OCI-LY1 (cell line): ENCODE measurements around the gene FAT1.

ENCODE experiments used
- H2AFZ ChIP-seq: fragments of 200-600 bp; sonication (generic), shearing (Covaris generic); 2 replicates; pipeline ENCODE4 v1.6.0; 2014; ENCODE audit warnings: antibody characterized with exemption, mild to moderate bottlenecking, low read length
- H3F3A ChIP-seq: fragments of 200-600 bp; sonication (generic), shearing (Covaris generic); 2 replicates; pipeline ENCODE4 v1.6.0; 2014; ENCODE audit warnings: mild to moderate bottlenecking, antibody characterized with exemption, low read length, moderate library complexity; ENCODE audit not compliant: insufficient read depth
- H3K27ac ChIP-seq: fragments of 200-600 bp; sonication (generic); 2 replicates; pipeline ENCODE4 v1.5.1; 2014; ENCODE audit warnings: low read length, mixed run types, mild to moderate bottlenecking, low read depth; ENCODE audit not compliant: poor library complexity, severe bottlenecking
- H3K27me3 ChIP-seq: fragments of 200-600 bp; sonication (generic); 2 replicates; pipeline ENCODE4 v1.6.0; 2014; ENCODE audit warnings: antibody characterized with exemption, mild to moderate bottlenecking, low read length, moderate library complexity; ENCODE audit not compliant: insufficient read depth
- H3K36me3 ChIP-seq: fragments of 200-600 bp; sonication (generic); 2 replicates; pipeline ENCODE4 v1.6.1; 2014; ENCODE audit warnings: mild to moderate bottlenecking, antibody characterized with exemption, low read length, moderate library complexity, mixed read lengths; ENCODE audit not compliant: insufficient read depth
- H3K4me1 ChIP-seq: fragments of 200-600 bp; sonication (generic); 2 replicates; pipeline ENCODE4 v1.5.1; 2014; ENCODE audit warnings: mild to moderate bottlenecking, low read length, moderate library complexity; ENCODE audit not compliant: insufficient read depth, severe bottlenecking
- H3K4me2 ChIP-seq: fragments of 200-600 bp; sonication (generic), shearing (Covaris generic); 2 replicates; pipeline ENCODE4 v1.6.1; 2014; ENCODE audit warnings: low read length
- H3K4me3 ChIP-seq: fragments of 200-600 bp; sonication (generic); 2 replicates; pipeline ENCODE4 v1.5.1; 2014; ENCODE audit warnings: low read length, low read depth, mild to moderate bottlenecking, mixed read lengths; ENCODE audit not compliant: poor library complexity, severe bottlenecking
- H3K79me2 ChIP-seq: fragments of 200-600 bp; shearing (Covaris generic); 2 replicates; pipeline ENCODE4 v1.6.1; 2016; ENCODE audit warnings: mixed run types, low read length, mixed read lengths; ENCODE audit not compliant: insufficient read depth
- H3K9ac ChIP-seq: fragments of 200-600 bp; sonication (generic), shearing (Covaris generic); 2 replicates; pipeline ENCODE4 v1.6.1; 2014; ENCODE audit warnings: mild to moderate bottlenecking, low read length, mixed read lengths
- H3K9me2 ChIP-seq: fragments of 200-600 bp; sonication (generic), shearing (Covaris generic); 2 replicates; pipeline ENCODE4 v1.6.1; 2014; ENCODE audit warnings: low read depth, mild to moderate bottlenecking, low read length, mixed read lengths
- H3K9me3 ChIP-seq: fragments of 200-600 bp; shearing (Covaris generic); 2 replicates; pipeline ENCODE4 v1.6.1; 2014; ENCODE audit warnings: low read length, mixed read lengths
- H4K20me1 ChIP-seq: fragments of 200-600 bp; sonication (generic), shearing (Covaris generic); 2 replicates; pipeline ENCODE4 v1.6.0; 2016; ENCODE audit warnings: mild to moderate bottlenecking, low read length; ENCODE audit not compliant: insufficient read depth
- EZH2 ChIP-seq: fragments of 200-600 bp; sonication (generic), shearing (Covaris generic); IDR thresholded peaks from 2 replicates; pipeline ENCODE4 v1.8.0; 2017; ENCODE audit warnings: borderline replicate concordance, mixed run types, mild to moderate bottlenecking, antibody characterized with exemption, low read length, moderate library complexity, mixed read lengths
- TF ChIP-seq, protein P1 (sequence below): fragments of 200-600 bp; sonication (generic), shearing (Covaris generic); IDR thresholded peaks from 2 replicates; pipeline ENCODE4 v1.5.1; 2017; ENCODE audit warnings: mild to moderate bottlenecking, antibody characterized with exemption, low read length, moderate library complexity, mixed read lengths

The FAT1 gene

GRCh38 chr4:186669735-186670134 lies 53.9 kb downstream of the FAT1 start:
- TF ChIP-seq EZH2 = no peak
- TF ChIP-seq, protein P1, sequence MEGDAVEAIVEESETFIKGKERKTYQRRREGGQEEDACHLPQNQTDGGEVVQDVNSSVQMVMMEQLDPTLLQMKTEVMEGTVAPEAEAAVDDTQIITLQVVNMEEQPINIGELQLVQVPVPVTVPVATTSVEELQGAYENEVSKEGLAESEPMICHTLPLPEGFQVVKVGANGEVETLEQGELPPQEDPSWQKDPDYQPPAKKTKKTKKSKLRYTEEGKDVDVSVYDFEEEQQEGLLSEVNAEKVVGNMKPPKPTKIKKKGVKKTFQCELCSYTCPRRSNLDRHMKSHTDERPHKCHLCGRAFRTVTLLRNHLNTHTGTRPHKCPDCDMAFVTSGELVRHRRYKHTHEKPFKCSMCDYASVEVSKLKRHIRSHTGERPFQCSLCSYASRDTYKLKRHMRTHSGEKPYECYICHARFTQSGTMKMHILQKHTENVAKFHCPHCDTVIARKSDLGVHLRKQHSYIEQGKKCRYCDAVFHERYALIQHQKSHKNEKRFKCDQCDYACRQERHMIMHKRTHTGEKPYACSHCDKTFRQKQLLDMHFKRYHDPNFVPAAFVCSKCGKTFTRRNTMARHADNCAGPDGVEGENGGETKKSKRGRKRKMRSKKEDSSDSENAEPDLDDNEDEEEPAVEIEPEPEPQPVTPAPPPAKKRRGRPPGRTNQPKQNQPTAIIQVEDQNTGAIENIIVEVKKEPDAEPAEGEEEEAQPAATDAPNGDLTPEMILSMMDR = no peak
- no peaks in the 10 kb centered on the region for H3K27me3 ChIP-seq
- no peak overlapping the region for H3K4me3 ChIP-seq
- H2AFZ ChIP-seq = no peak overlapping the region
- H4K20me1 ChIP-seq = no peaks in the 10 kb centered on the region
- no peak overlapping the region for H3K9ac ChIP-seq
- no peaks in the 10 kb centered on the region for H3F3A ChIP-seq
- H3K27ac ChIP-seq = no peak overlapping the region
- peaks cover 3% of the 10 kb centered on the region for H3K4me1 ChIP-seq
- H3K9me2 ChIP-seq = no peaks in the 10 kb centered on the region
- no peaks in the 10 kb centered on the region for H3K79me2 ChIP-seq
- H3K4me2 ChIP-seq = no peak overlapping the region
- H3K36me3 ChIP-seq = no peaks in the 10 kb centered on the region
- no peaks in the 10 kb centered on the region for H3K9me3 ChIP-seq

DNA sequence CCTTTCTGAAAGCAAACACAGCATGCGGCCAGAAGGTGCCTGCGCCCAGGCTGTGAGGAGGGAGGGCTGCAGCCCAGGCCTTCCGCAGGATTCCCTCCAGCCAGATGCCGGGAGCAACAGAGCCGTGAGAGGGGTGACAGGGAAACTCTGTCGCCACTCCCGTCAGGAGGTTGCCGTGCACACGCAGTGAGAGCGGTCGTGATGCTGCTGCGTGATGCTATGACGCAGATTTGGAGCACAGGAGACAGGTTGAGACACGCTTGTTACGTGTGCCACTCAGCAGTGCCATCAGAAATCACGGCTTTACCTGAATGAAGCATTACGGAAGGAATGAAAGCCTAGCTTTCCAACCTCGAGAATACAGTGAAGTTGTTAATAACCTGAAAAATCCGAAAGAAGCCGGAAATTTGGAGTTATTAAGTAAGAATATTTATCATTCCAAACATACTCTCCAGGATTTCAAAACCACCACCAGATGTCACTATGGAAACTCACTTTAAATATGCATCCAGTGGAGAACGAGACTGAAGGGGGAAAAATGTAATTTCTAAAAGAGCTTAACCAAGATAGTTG lies 54.4 kb downstream of the FAT1 start:
- no peak overlapping the region for H2AFZ ChIP-seq
- no peak for TF ChIP-seq EZH2
- TF ChIP-seq, protein P1 = peak; percentile 64
- no peaks in the 10 kb centered on the region for H3K9me2 ChIP-seq
- no peaks in the 10 kb centered on the region for H3K36me3 ChIP-seq
- H3K4me1 ChIP-seq = peaks cover 3% of the 10 kb centered on the region
- H3K79me2 ChIP-seq = no peaks in the 10 kb centered on the region
- no peaks in the 10 kb centered on the region for H3F3A ChIP-seq
- no peaks in the 10 kb centered on the region for H4K20me1 ChIP-seq
- no peak overlapping the region for H3K4me3 ChIP-seq
- no peak overlapping the region for H3K4me2 ChIP-seq
- no peaks in the 10 kb centered on the region for H3K27me3 ChIP-seq
- no peak overlapping the region for H3K9ac ChIP-seq
- no peaks in the 10 kb centered on the region for H3K9me3 ChIP-seq
- H3K27ac ChIP-seq = no peak overlapping the region

- H3F3A ChIP-seq = no peaks in the 10 kb centered on the region
- H3K9ac ChIP-seq = no peak overlapping the region
- no peaks in the 10 kb centered on the region for H3K36me3 ChIP-seq
- H3K9me3 ChIP-seq = no peaks in the 10 kb centered on the region
- H3K4me2 ChIP-seq = no peak overlapping the region
- H3K9me2 ChIP-seq = no peaks in the 10 kb centered on the region
- H3K79me2 ChIP-seq = no peaks in the 10 kb centered on the region
- H3K27me3 ChIP-seq = no peaks in the 10 kb centered on the region
- TF ChIP-seq, protein P1 = no peak
- no peak for TF ChIP-seq EZH2
- H3K27ac ChIP-seq = no peak overlapping the region
- H3K4me1 ChIP-seq = peaks cover 3% of the 10 kb centered on the region
- H4K20me1 ChIP-seq = no peaks in the 10 kb centered on the region
- H2AFZ ChIP-seq = no peak overlapping the region
- no peak overlapping the region for H3K4me3 ChIP-seq
These were observed 56.9 kb downstream of the FAT1 start for GRCh38 chr4:186666750-186667149.
